GM21825 (cell line): Measurements from ENCODE around the gene VPS16.

Experiments used
- ATAC-seq: cut with Tn5 transposase; IDR thresholded peaks from one replicate; pipeline ENCODE4 v1.9.1; 2021; ENCODE audit warnings: mild to moderate bottlenecking, moderate library complexity; ENCODE audit not compliant: unreplicated experiment

Gene VPS16

DNA sequence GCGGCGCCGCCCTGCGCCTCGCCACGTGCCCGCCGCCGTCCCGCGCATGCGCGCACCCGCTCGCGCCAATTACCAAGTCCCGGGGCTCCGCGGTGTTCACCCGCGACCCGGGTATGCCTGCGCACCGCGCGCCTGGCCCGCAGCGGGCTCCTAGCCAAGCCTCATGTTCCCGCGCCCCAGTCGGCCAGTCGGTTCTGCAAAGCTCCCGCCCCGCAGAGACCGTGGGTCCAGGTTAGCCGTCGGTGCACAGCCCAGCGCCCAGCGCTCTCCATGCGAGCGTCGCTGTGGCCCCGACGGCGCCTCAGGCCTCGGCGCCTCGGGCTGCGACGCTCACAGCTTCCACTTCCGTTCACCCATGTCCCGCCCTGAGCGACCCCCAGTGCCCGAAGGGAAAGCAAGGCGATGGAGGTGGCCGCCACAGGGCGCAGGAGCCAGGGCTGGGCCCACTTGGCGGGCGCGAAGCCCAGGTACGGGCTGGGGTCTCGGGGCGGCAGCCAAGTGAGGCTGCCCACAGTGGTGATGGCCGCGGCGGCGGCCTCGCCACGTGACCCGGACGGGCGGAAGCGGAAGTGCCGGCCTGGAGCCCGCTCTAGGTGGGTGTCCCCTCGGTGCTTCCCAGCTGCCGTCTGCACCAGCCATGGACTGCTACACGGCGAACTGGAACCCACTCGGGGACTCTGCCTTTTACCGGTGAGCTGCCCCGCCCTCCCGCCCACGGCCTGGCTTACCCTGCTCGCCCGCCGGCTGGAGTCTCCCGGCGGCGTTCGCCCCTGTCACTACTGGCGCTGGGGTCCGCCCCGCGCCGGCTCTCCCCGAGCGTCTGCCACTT, at the start of gene VPS16, which contains the start of gene PCED1A:
Gene VPS16, plus strand, starts transcription at position 608 of the 829 bp plus-strand sequence. Its CDS starts 30 bp downstream, at position 638.
Gene PCED1A, minus strand, starts transcription at position 518 of the 829 bp plus-strand sequence. CDS start 743 bp downstream, outside the sequence.
- ATAC-seq, result peak; percentile 91

DNA sequence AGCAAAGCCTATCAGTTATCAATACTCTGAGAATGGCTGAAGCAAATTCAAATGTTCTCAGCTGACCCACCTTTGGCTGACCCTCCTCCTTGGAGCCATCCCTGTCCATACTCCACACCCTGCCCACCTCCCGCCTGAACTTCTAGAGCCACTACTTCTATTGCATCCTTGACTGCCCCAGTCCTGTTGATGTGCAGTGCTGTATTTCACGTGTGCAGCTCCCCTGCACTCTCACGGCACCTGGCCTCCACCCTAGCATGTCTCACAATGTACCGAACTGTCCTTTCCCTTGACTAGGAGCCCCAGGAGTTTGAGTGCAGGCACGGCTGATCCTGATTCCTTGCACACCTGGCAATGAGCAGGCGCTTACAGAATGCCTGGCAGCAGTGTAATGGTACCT, 47.1 kb upstream of the VPS16 start:
- ATAC-seq, result no peak

GRCh38 chr20:2794202-2794748, 46.3 kb upstream of the VPS16 start:
- no peak for ATAC-seq

DNA sequence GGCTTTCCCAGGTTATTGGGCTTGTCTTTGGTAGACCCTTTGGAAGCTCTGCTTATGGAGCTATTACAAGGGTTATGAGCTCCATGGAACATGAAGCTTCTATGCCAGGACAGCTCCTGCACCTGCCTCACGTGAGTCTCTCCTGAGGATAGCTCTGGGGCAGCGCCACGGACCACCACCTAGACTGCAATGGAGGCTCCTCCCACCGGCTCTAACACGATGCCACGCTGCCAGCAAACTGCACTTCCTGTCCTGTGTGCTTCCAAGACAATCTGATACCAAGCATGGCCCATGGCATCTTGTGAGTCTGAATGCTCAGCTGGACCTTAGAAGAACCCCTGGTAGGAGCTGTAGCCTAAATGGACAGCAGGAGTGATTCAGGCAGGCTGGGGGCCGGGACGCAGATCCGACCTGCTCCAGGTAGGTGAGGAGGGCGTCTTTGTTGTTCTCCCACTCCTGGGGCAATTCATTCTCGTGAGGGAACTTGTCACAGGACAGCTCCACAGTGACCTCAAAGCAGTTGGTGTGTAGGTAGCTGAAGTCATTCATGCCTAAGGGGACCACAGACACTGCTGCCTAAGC, 45.6 kb upstream of the VPS16 start:
- no peak for ATAC-seq

DNA sequence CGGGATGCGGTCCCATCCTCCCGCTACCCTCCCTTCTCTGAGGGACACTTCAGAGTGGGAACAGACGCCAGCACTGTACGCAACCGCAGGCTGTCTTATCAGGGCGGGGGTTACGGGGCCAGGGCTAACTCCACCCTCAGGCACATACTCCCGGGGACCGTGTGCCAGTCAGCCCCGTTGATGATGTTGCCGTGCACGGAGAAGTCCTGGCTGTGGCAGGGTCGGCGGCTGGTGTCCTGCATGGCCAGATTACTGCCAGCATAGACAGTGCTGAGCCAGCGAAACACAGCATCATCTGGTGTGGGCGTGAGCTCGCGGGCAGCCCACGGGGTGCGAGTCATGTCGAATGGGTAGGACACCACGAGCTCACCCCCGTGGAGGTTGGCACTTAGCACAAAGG, 45.1 kb upstream of the VPS16 start:
- no peak for ATAC-seq

GRCh38 chr20:2796011-2796660, 44.4 kb upstream of the VPS16 start:
- no peak for ATAC-seq

DNA sequence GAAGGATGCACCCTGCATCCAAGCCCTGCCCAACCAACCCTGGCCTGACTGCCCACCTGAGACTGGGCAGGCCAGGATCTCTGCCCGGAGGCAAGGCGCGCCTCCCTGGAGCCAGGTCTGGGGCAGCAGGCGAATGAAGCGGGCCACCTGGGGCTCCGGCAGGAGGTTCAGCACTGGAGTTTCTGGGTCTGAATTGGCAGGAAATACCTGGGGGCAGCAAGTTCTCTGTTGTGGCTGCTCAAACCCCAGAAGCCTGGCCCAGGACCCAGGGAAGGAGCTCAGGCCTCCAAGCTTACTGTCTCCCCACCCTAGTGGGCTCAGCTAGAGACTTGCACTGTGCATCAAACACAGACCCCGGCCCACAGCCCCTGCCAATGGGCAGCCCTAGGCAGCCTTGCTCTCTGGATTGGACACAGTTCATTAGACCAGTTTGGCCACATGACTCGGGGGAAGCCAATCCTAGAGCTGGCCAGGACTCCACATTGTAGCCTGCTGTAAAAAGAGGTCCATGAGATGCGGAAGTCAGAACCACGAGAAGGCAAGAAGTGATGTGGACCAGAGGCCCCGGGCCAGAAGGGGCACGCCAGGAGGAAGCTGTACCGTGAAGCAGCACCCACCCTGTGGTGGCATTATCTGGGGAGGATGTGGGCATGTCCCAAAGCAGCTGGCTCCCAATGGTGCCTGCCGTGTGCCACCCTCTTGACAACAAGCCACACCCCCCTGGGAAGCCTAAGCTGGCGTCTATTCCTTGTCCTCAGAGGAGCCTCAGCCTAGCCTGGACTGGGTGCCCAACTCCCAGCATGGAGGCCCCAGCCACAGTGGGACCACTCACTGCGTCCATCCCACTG, 43.2 kb upstream of the VPS16 start:
- ATAC-seq, result no peak

DNA sequence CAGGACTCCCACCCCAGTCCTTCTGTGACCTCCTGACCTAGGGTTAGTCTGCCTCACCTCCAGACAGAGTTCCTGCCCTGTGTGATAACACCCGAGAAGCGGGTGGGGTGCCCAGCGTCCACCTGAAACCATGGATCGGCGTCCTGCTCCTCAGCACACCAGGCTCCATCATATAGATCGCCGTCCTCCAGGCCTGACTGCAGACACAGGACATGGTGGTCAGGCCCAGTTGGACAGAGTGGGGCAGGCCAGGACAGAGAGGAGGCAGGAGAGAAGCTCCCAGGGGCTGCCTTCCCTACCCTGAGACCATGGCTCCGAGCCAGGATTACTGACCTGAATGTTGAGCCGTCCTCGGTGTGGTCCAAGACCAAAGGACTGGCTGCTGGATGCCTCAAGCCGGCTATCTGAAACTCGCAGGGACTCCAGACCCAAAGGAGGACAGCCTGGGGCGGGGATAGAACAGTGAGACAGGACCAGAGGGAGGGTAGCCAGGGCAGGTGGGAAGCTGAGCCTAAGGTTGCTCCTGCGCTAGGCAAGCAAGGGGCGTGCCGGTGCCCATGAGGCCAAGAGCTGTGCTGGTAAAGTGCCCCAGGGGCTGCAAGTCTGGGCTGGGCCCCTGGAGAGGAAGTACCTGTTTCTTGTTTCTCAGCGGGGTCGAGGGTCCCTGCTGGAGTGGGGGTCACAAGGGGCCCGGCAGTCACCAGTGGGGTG, 42.3 kb upstream of the VPS16 start:
- ATAC-seq, result no peak

DNA sequence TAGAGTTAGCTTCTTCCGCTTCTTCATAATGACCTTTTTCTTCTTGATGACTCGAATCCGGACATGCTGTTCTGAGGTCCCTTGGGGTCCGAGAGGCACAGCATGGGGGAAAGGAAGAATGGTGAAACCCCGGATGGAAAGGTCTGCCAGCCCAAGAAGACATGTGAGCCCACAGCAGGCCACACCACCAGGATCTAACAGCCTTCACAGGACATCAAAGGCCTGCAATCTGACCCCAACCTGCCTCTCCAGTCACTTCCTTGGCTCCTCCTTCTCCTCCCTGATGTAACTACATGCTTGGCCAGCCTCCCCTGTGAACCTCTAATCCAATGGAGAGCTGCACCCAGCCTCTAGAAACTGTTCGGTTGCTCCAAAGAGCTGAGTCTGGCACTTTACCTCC, 41.7 kb upstream of the VPS16 start:
- ATAC-seq, result no peak

GRCh38 chr20:2799271-2799670, 41.3 kb upstream of the VPS16 start:
- ATAC-seq, result no peak

- ATAC-seq, result peak; percentile 18
Measured at GRCh38 chr20:2799688-2800520, 40.6 kb upstream of the VPS16 start.

DNA sequence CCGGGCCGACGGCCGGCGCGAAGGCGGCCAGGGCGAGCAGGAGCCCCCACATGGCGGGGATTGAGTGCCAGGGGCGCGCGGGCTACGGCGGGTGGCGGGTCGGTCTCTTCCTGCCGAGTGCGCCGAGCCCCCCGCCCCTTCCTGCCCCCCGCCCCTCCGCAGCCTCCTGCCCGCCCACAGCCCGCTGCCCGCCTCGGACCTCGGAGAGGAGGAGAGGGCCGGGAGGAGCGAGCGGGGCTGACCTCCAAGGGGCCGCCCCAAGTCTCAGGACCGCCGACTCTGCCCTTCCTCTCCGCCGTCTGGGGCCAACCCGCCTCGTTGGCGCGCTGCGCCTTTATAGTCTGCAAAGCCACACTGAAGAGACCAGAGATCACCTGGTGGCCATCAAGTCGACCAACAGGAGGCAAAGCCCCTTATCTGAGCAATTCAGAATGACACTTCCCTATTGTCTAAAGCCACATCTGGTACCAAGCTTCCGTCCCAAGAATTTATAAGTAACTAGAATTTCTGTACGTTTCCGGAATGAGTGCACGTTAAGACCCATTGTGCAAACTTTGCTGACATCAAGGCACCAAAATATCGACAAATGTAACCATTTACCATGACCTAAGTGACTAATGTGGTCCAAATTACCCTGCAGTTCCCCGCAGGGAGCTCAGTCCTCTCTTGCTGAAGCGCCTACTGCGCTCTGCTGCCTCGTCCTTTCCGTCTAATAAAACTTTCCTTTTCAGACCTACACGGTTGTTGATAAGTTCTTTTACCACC, 39.8 kb upstream of the VPS16 start, which contains the start of gene CPXM1:
Gene CPXM1, minus strand, starts transcription at position 107 of the 765 bp plus-strand sequence. Its CDS starts 55 bp downstream, at position 52.
- ATAC-seq, result peak; percentile 63

GRCh38 chr20:2801286-2801728, 39.2 kb upstream of the VPS16 start:
- ATAC-seq, result no peak

DNA sequence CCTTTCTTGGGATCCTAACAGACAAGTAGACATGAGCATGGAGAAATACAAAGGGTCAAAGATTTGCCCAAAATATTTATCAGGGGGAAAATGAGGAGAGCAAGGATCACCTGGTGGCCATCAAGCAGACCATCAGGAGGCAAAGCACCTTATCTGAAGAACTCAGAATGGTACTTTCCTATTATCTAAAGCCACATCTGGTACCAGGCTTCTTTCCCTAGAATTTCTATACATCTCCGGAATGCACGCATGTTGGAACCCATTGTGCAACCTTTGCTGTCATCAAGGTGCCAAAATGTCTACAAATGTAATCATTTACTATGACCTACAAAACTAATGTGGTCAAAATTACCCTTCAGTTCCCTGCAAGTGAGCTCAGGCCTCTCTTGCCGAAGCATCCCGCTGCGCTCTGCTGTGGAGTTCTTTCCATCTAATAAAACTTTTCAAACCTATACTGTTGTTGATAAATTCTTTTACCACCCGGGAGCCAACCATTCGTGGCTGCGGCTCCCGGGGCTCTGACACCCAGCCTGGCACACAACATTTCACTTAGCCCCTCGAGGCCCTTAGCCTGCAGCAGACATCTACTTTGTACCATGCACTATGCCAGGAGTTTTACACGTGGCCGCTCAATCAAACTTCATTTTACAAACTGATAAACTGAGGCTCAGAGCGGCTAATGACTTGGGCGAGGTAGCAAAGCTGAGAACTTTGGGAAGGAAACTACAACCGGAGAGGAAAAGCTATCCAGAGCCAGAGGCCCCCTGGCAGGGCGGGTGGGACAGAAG, 36.3 kb upstream of the VPS16 start:
- no peak for ATAC-seq

GRCh38 chr20:2804852-2805688, 35.5 kb upstream of the VPS16 start:
- ATAC-seq, result no peak

- no peak for ATAC-seq
Measured at GRCh38 chr20:2805689-2806350, 34.7 kb upstream of the VPS16 start.
